WTC11 (cell line): ENCODE measurements around the gene SLIRP.

Experiments
- CREM ChIP-seq: sonication (generic); formaldehyde crosslinking; IDR thresholded peaks from 2 replicates; pipeline ENCODE4 v1.8.1; 2022; ENCODE audit warnings: mild to moderate bottlenecking, missing genetic modification reagents, moderate library complexity
- CTCF ChIP-seq: fragments of 200-600 bp; IDR thresholded peaks from 2 replicates; pipeline ENCODE4 v1.8.0; 2022; ENCODE audit warnings: antibody characterized with exemption
- IRF1 ChIP-seq: sonication (generic); formaldehyde crosslinking; IDR thresholded peaks from 2 replicates; pipeline ENCODE4 v1.8.0; 2023; ENCODE audit warnings: missing genetic modification reagents

- no peak for TF ChIP-seq CTCF
- no peak for TF ChIP-seq IRF1 (CRISPR knock-in tag)
- no peak for TF ChIP-seq CREM
Measured at GRCh38 chr14:77763316-77763715, 55.4 kb downstream of the SLIRP start.
